ENCODE measurements around the gene COMMD6.

Gene COMMD6

GRCh38 chr13:75478659-75479058 lies 59.0 kb downstream of the COMMD6 start:
- 0 out of 2 replicates have a peak, but pooled peaks cover 3% of the 10 kb centered on the region for H4K20me1 ChIP-seq (ENCODE audit: insufficient read depth, low read length)
- no peaks in the 10 kb centered on the region for H3K9me2 ChIP-seq (replicated peaks; ENCODE audit: insufficient read depth, low read length)
- no peak overlapping the region for H3K27ac ChIP-seq (ENCODE audit: low read length)
- no peak overlapping the region for H3K9ac ChIP-seq (ENCODE audit: low read length)
- H3K27me3 ChIP-seq (replicated peaks; ENCODE audit: insufficient read depth, low read length) = peaks cover 23% of the 10 kb centered on the region
- H3K4me2 ChIP-seq (ENCODE audit: low read depth, low read length) = no peak overlapping the region
- no peaks in the 10 kb centered on the region for H3K4me1 ChIP-seq (ENCODE audit: low read length)
- no peaks in the 10 kb centered on the region for H3K9me3 ChIP-seq (replicated peaks; ENCODE audit: insufficient read depth, low read length)
- DNase-seq = no peak
- TF ChIP-seq CTCF (IDR thresholded peaks at IDR 0.05; ENCODE audit: low read length) = no peak
- TF ChIP-seq EZH2 (optimal IDR thresholded peaks at IDR 0.05; ENCODE audit: low read depth, low read length) = no peak
- no peak for TF ChIP-seq EZH2phosphoT487 (IDR thresholded peaks at IDR 0.05; ENCODE audit: low read length)
- H3K4me3 ChIP-seq (ENCODE audit: low read length) = no peak overlapping the region
- no peaks in the 10 kb centered on the region for H3K79me2 ChIP-seq (ENCODE audit: low read length)
- no peaks in the 10 kb centered on the region for H3K36me3 ChIP-seq (replicated peaks; ENCODE audit: insufficient read depth, low read length)
- H2AFZ ChIP-seq (ENCODE audit: low read length) = no peak overlapping the region
- H3F3A ChIP-seq (ENCODE audit: insufficient read depth, low read length) = peaks cover 14% of the 10 kb centered on the region; the same call in 1 of the 2 replicates

All from MM.1S (cell line).